Measurements from ENCODE around the gene RAB6A. TPM values are rescaled to one million over a fixed set of nuclear protein-coding genes. Genes with fewer than 3 reads are reported as not detected.

The RAB6A gene
- total RNA-seq, 4 donors from 2014 or later: 89.7 to 182 (median 113) TPM

- peak in 1 of 2 donors; percentile 53 for DNase-seq (ENCODE audit: low spot score in 2 of 2)
- peaks cover 14% of the 10 kb centered on the region for H3K36me3 ChIP-seq
These were observed 89.2 kb downstream of the RAB6A start for GRCh38 chr11:73671701-73672100.

GRCh38 chr11:73670808-73671207 is 90.1 kb downstream of the RAB6A start:
- Histone ChIP-seq H3K27me3 (no peaks in the 10 kb centered on the region), H3K36me3 (peaks cover 12% of the 10 kb centered on the region), H3K9me3 (no peaks in the 10 kb centered on the region), H3K4me1 (no peaks in the 10 kb centered on the region), H3K4me3 (no peak overlapping the region), H3K27ac (no peak overlapping the region)
- DNase-seq (ENCODE audit: low spot score in 2 of 2): no peak
- TF ChIP-seq POLR2A (IDR thresholded peaks at IDR 0.05) (no peak), CTCF (IDR thresholded peaks at IDR 0.05) (no peak), EP300 (IDR thresholded peaks at IDR 0.05) (no peak), POLR2AphosphoS5 (IDR thresholded peaks at IDR 0.05) (no peak)
- WGBS: 91% methylated on average over 3 of the region's 3 CpGs

More at GRCh38 chr11:73671701-73672100, 89.2 kb downstream of the RAB6A start:
- H3K4me1 ChIP-seq: no peaks in the 10 kb centered on the region
- H3K9me3 ChIP-seq: no peaks in the 10 kb centered on the region
- H3K27ac ChIP-seq: no peak overlapping the region
- TF ChIP-seq EP300 (IDR thresholded peaks at IDR 0.05): no peak
- no peak for TF ChIP-seq POLR2A (IDR thresholded peaks at IDR 0.05)
- no peak for TF ChIP-seq CTCF (IDR thresholded peaks at IDR 0.05)
- no peak for TF ChIP-seq POLR2AphosphoS5 (IDR thresholded peaks at IDR 0.05)
- no peaks in the 10 kb centered on the region for H3K27me3 ChIP-seq
- no peak overlapping the region for H3K4me3 ChIP-seq
- 82% methylated on average over 6 of the region's 6 CpGs for WGBS

- TF ChIP-seq CTCF (IDR thresholded peaks at IDR 0.05) (no peak), POLR2AphosphoS5 (IDR thresholded peaks at IDR 0.05) (no peak), EP300 (IDR thresholded peaks at IDR 0.05) (no peak), POLR2A (IDR thresholded peaks at IDR 0.05) (no peak)
- no peak for DNase-seq (ENCODE audit: low spot score in 2 of 2)
- WGBS: 77% methylated on average over 1 of the region's 1 CpG
- H3K4me1 ChIP-seq: no peaks in the 10 kb centered on the region
- H3K27ac ChIP-seq: no peak overlapping the region
- no peak overlapping the region for H3K4me3 ChIP-seq
- H3K36me3 ChIP-seq: no peaks in the 10 kb centered on the region
- no peaks in the 10 kb centered on the region for H3K9me3 ChIP-seq
- no peaks in the 10 kb centered on the region for H3K27me3 ChIP-seq
These were observed 93.0 kb downstream of the RAB6A start for GRCh38 chr11:73667891-73668290.

- no peaks in the 10 kb centered on the region for H3K36me3 ChIP-seq
- no peak overlapping the region for H3K4me3 ChIP-seq
- H3K4me1 ChIP-seq: peaks cover 15% of the 10 kb centered on the region
- no peaks in the 10 kb centered on the region for H3K27me3 ChIP-seq
- DNase-seq (ENCODE audit: low spot score in 2 of 2): no peak
- TF ChIP-seq POLR2A (IDR thresholded peaks at IDR 0.05): no peak
- no peak for TF ChIP-seq POLR2AphosphoS5 (IDR thresholded peaks at IDR 0.05)
- no peak for TF ChIP-seq CTCF (IDR thresholded peaks at IDR 0.05)
- no peak for TF ChIP-seq EP300 (IDR thresholded peaks at IDR 0.05)
- H3K27ac ChIP-seq: no peak overlapping the region
- H3K9me3 ChIP-seq: no peaks in the 10 kb centered on the region
These were observed 96.0 kb downstream of the RAB6A start for GRCh38 chr11:73664877-73665276.

- Histone ChIP-seq H3K4me1 (peaks cover 15% of the 10 kb centered on the region), H3K4me3 (no peak overlapping the region), H3K9me3 (no peaks in the 10 kb centered on the region), H3K36me3 (no peaks in the 10 kb centered on the region), H3K27me3 (no peaks in the 10 kb centered on the region), H3K27ac (no peak overlapping the region)
- 74% methylated on average over 3 of the region's 3 CpGs for WGBS
- no peak for TF ChIP-seq POLR2A (IDR thresholded peaks at IDR 0.05)
- TF ChIP-seq EP300 (IDR thresholded peaks at IDR 0.05): no peak
- no peak for TF ChIP-seq CTCF (IDR thresholded peaks at IDR 0.05)
- TF ChIP-seq POLR2AphosphoS5 (IDR thresholded peaks at IDR 0.05): no peak
- DNase-seq (ENCODE audit: low spot score in 2 of 2): no peak
These were observed 97.0 kb downstream of the RAB6A start for GRCh38 chr11:73663604-73664495.
